B cell (primary cell): ENCODE data around the gene SECTM1. TPM values are rescaled to one million over a fixed set of nuclear protein-coding genes. Genes with fewer than 3 reads are reported as not detected.

Source experiments
- ATAC-seq: fragments of 200-7000 bp; cut with Tn5 transposase; one replicate; pipeline ENCODE4 v1.10.0; 2021; ENCODE audit warnings: low read depth, mild to moderate bottlenecking, moderate number of reproducible peaks, moderate library complexity
- CTCF ChIA-PET: fragments of 350-600 bp; sonication (Branson Sonifier 250); formaldehyde crosslinking; loops from one replicate; lab custom pipeline; 2021; ENCODE audit warnings: antibody characterized with exemption, inconsistent platforms; lab: Charles Lee
- POLR2A ChIA-PET: fragments of 350-600 bp; sonication (Branson Sonifier 250); formaldehyde crosslinking; loops from one replicate; lab custom pipeline; 2021; ENCODE audit warnings: antibody characterized with exemption; lab: Charles Lee
- DNase-seq: peaks from one replicate; pipeline ENCODE4 v3.0.0; 2013
- H2AFZ ChIP-seq: 2 replicates; pipeline ENCODE4 v1.6.1; 2012; ENCODE audit warnings: mild to moderate bottlenecking, low read depth, low read length; ENCODE audit not compliant: insufficient read depth, poor library complexity, severe bottlenecking
- H3K27ac ChIP-seq, 2 donors: 1 replicate in 1 of 2; 2 replicates in 1 of 2; pipeline ENCODE4 v1.5.1; 2012 to 2013; ENCODE audit warnings: low read length in 2 of 2, mild to moderate bottlenecking in 2 of 2, moderate library complexity in 1 of 2
- H3K27me3 ChIP-seq, 4 experiments: fragments of 200-600 bp in 1 of 4; sonication (generic) in 1 of 4; replicated peaks in 1 of 4; 1 replicate in 2 of 4; 2 replicates in 2 of 4; pipeline versions ENCODE4 v1.6.1 to v1.7.0; 2013 to 2016; ENCODE audit warnings: low read length in 3 of 4, mild to moderate bottlenecking in 2 of 4, mixed read lengths in 1 of 4, moderate library complexity in 1 of 4; ENCODE audit not compliant: insufficient read depth in 4 of 4, control insufficient read depth in 3 of 4; ENCODE audit errors: control extremely low read depth in 1 of 4
- H3K36me3 ChIP-seq, 2 experiments: replicated peaks in 1 of 2; 1 replicate in 1 of 2; 2 replicates in 1 of 2; pipeline versions ENCODE4 v1.6.1 to v1.7.1; 2013; ENCODE audit warnings: low read length in 1 of 2; ENCODE audit not compliant: insufficient read depth in 2 of 2, control insufficient read depth in 1 of 2; ENCODE audit errors: control extremely low read depth in 1 of 2, extremely low read depth in 1 of 2
- H3K4me1 ChIP-seq, 2 donors: fragments of 200-600 bp in 1 of 2; sonication (generic) in 1 of 2; 1 replicate in 1 of 2; 2 replicates in 1 of 2; pipeline versions ENCODE4 v1.5.1 to v1.6.1; 2013 to 2017; ENCODE audit warnings: low read length in 2 of 2; ENCODE audit not compliant: control insufficient read depth in 2 of 2, insufficient read depth in 2 of 2
- H3K4me2 ChIP-seq: replicated peaks from 2 replicates; pipeline ENCODE3; 2012; ENCODE audit warnings: mild to moderate bottlenecking, low read depth, low read length; ENCODE audit not compliant: poor library complexity, severe bottlenecking
- H3K4me3 ChIP-seq, 5 experiments: fragments of 200-600 bp in 1 of 5; sonication (generic) in 1 of 5; 1 replicate in 3 of 5; 2 replicates in 2 of 5; pipeline versions ENCODE4 v1.5.1 to v1.7.0; 2011 to 2016; ENCODE audit warnings: low read length in 4 of 5, mild to moderate bottlenecking in 4 of 5, low read depth in 2 of 5, control low read depth in 1 of 5, moderate library complexity in 1 of 5; ENCODE audit not compliant: insufficient read depth in 1 of 5; ENCODE audit errors: control extremely low read depth in 1 of 5, extremely low read depth in 1 of 5
- H3K79me2 ChIP-seq: fragments of 200-600 bp; sonication (generic); one replicate; pipeline ENCODE4 v1.6.0; 2016; ENCODE audit warnings: low read length; ENCODE audit not compliant: control insufficient read depth, insufficient read depth
- H3K9ac ChIP-seq: fragments of 200-600 bp; sonication (generic); 2 replicates; pipeline ENCODE4 v1.6.1; 2017; ENCODE audit warnings: mild to moderate bottlenecking, low read length, moderate library complexity
- H3K9me3 ChIP-seq, 3 donors: one replicate each; pipeline versions ENCODE4 v1.6.1 to v1.7.1; 2013; ENCODE audit warnings: low read length in 2 of 3; ENCODE audit not compliant: control insufficient read depth in 2 of 3, insufficient read depth in 1 of 3; ENCODE audit errors: control extremely low read depth in 1 of 3
- H4K20me1 ChIP-seq: 2 replicates; pipeline ENCODE4 v1.6.0; 2012; ENCODE audit warnings: mild to moderate bottlenecking, low read length; ENCODE audit not compliant: insufficient read depth, control insufficient read depth, poor library complexity, severe bottlenecking
- H3K27ac Mint-ChIP-seq: one replicate; pipeline ENCODE4 v1.8.0; 2021; ENCODE audit warnings: mixed read lengths
- H3K27me3 Mint-ChIP-seq: one replicate; pipeline ENCODE4 v1.8.0; 2021; ENCODE audit warnings: mixed read lengths
- H3K4me1 Mint-ChIP-seq: one replicate; pipeline ENCODE4 v1.8.0; 2021; ENCODE audit warnings: mixed read lengths
- H3K4me3 Mint-ChIP-seq: one replicate; pipeline ENCODE4 v1.8.0; 2021; ENCODE audit warnings: mixed read lengths
- H3K9me3 Mint-ChIP-seq: one replicate; pipeline ENCODE4 v1.8.0; 2022; ENCODE audit warnings: mixed read lengths; ENCODE audit not compliant: insufficient read depth
- EZH2 ChIP-seq: IDR thresholded peaks from 2 replicates; pipeline ENCODE4 v1.6.1; 2012; ENCODE audit warnings: borderline replicate concordance, low read depth, mild to moderate bottlenecking, moderate library complexity, low read length; ENCODE audit not compliant: insufficient read depth, poor library complexity, severe bottlenecking
- WGBS: methylation state at CpG from one replicate; pipeline ENCODE4 v1.1.5; 2013; ENCODE audit warnings: missing lambda C conversion rate; ENCODE audit not compliant: insufficient coverage; 5-methylcytosine and 5-hydroxymethylcytosine counted together
- intact Hi-C: fragments of 100-400 bp; cut with micrococcal nuclease; formaldehyde crosslinking; loops from one replicate; pipeline ENCODE4 v1.10.0; 2022
- polyA plus RNA-seq: library from polyadenylated mRNA; depleted of rRNA; stranded (reverse); fragments of >200 nt; gene quantifications from 2 replicates; pipeline ENCODE4 v1.2.3, GENCODE V29; 2012
- total RNA-seq, 2 donors: library from RNA; stranded (reverse); fragments of 120-200 nt in 1 of 2; gene quantifications; 1 replicate in 1 of 2; 2 replicates in 1 of 2; pipeline versions ENCODE4 v1.2.3 to v1.2.4, GENCODE V29; 2013 to 2022
- TF ChIP-seq, protein P1 (sequence below): fragments of 200-600 bp; IDR thresholded peaks from one replicate; pipeline ENCODE4 v1.8.0; 2022; ENCODE audit warnings: antibody characterized with exemption, mild to moderate bottlenecking

Gene SECTM1
- total and polyA plus RNA-seq, 2 donors (not counting 1 experiment from before 2014, with no cell fraction given), result 0.17 to 1.2 TPM

DNA sequence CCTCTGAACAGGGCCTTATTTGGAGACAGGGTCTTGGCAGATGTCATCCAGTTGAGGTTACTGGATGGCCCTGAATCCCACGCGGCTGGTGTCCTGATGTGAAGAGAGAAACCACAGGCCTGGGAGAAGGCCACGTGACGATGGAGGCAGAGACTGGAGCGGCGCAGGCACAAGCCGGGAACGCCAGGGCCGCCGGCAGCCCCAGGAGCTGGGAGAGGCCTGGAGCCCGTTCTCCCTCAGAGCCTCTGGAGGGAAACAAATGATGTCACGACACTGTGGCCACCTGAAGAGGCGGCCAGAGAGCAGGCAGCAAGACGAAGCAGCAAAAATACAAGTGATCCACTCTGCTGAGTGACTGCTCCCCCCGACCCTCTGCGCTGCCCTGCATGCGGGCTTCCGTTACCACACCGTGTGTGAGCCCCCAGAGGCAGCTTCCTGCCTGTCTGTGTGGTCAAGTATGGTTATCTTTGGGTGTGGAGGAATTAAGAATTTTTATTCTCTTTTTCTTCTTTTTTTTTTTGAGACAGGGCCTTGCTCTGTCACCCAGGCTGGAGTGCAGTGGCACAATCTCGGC lies 27.8 kb downstream of the SECTM1 start:
- POLR2A ChIA-PET, result interaction anchor here (0.7 to 0.9 kb wide), 2 partner anchors 20 to 74 kb away, joined by 3 to 5 read pairs; no protein-coding TSS in a partner anchor
- H3K4me1 ChIP-seq, result peaks cover 29 to 35% of the 10 kb centered on the region in 2 donors
- no peak overlapping the region for H3K27ac ChIP-seq
- no peaks in the 10 kb centered on the region for H3K79me2 ChIP-seq
- peaks cover 8% of the 10 kb centered on the region for H3K27me3 Mint-ChIP-seq
- DNase-seq (no peak), ATAC-seq (no peak)
- H3K9me3 ChIP-seq, result no peaks in the 10 kb centered on the region
- no peak overlapping the region for H3K4me3 Mint-ChIP-seq
- no peak for TF ChIP-seq EZH2
- TF ChIP-seq, protein P1, sequence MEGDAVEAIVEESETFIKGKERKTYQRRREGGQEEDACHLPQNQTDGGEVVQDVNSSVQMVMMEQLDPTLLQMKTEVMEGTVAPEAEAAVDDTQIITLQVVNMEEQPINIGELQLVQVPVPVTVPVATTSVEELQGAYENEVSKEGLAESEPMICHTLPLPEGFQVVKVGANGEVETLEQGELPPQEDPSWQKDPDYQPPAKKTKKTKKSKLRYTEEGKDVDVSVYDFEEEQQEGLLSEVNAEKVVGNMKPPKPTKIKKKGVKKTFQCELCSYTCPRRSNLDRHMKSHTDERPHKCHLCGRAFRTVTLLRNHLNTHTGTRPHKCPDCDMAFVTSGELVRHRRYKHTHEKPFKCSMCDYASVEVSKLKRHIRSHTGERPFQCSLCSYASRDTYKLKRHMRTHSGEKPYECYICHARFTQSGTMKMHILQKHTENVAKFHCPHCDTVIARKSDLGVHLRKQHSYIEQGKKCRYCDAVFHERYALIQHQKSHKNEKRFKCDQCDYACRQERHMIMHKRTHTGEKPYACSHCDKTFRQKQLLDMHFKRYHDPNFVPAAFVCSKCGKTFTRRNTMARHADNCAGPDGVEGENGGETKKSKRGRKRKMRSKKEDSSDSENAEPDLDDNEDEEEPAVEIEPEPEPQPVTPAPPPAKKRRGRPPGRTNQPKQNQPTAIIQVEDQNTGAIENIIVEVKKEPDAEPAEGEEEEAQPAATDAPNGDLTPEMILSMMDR, result no peak
- WGBS, result 37% methylated on average over 19 of the region's 20 CpGs
- no peak overlapping the region for H2AFZ ChIP-seq
- H3K4me1 Mint-ChIP-seq, result peaks cover 17% of the 10 kb centered on the region
- no peaks in the 10 kb centered on the region for H3K9me3 Mint-ChIP-seq
- H3K27me3 ChIP-seq, result peaks cover 0 to 6% (median 0%) of the 10 kb centered on the region in 4 experiments
- intact Hi-C loops, result no loop called here
- H3K4me3 ChIP-seq, result no peak overlapping the region
- H3K36me3 ChIP-seq, result no peaks in the 10 kb centered on the region
- no peak overlapping the region for H3K27ac Mint-ChIP-seq
- CTCF ChIA-PET, result interaction anchor here (1.7 kb wide), 1 partner anchor 15 kb away, joined by 8 read pairs; no protein-coding TSS in a partner anchor
- H3K4me2 ChIP-seq, result no peak overlapping the region
- H3K9ac ChIP-seq, result no peak overlapping the region
- no peaks in the 10 kb centered on the region for H4K20me1 ChIP-seq
